Measurements from ENCODE around the gene NME8.

The NME8 gene

GRCh38 chr7:37924491-37925041, 76.2 kb downstream of the NME8 start:
- TF ChIP-seq, protein P1, sequence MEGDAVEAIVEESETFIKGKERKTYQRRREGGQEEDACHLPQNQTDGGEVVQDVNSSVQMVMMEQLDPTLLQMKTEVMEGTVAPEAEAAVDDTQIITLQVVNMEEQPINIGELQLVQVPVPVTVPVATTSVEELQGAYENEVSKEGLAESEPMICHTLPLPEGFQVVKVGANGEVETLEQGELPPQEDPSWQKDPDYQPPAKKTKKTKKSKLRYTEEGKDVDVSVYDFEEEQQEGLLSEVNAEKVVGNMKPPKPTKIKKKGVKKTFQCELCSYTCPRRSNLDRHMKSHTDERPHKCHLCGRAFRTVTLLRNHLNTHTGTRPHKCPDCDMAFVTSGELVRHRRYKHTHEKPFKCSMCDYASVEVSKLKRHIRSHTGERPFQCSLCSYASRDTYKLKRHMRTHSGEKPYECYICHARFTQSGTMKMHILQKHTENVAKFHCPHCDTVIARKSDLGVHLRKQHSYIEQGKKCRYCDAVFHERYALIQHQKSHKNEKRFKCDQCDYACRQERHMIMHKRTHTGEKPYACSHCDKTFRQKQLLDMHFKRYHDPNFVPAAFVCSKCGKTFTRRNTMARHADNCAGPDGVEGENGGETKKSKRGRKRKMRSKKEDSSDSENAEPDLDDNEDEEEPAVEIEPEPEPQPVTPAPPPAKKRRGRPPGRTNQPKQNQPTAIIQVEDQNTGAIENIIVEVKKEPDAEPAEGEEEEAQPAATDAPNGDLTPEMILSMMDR (conservative IDR thresholded peaks at IDR 0.05), result no peak
- TF ChIP-seq ZFX (IDR thresholded peaks at IDR 0.05), result no peak
- no peak overlapping the region for H3K27ac ChIP-seq

GRCh38 chr7:37925620-37926019, 77.2 kb downstream of the NME8 start:
- no peak overlapping the region for H3K27ac ChIP-seq
- TF ChIP-seq, protein P1 (conservative IDR thresholded peaks at IDR 0.05), result no peak
- no peak for TF ChIP-seq ZFX (IDR thresholded peaks at IDR 0.05)

DNA sequence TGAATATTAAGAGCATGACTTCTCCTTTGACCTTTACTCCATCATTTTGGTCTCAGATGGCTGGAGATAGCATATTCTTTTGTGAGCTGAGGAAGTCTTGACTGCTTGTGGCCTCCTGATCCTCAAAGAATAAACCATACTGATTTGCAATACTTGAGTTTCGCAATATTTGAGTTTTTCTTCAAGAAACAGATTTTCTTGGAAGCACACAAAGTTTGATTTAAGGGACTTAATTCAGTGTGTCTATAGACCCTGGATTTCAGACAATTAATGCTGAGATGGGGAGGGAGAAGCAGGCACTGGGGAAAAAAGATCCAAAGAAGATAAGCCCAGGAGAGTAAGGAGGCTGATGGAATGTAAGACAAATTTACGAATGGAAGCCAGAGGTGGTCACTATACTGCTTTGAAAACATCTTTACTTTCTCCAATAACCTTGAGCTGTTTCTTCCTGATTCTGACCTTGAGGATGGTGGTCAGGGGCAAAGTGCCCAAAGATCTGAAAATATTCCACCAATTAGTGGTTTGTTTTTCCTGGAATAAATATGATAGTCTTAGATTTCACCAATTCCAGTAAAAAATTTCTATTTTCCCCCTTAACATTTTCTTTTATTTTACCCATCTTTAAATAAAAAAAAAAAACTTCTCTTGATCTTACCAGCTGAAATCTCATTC, 79.5 kb downstream of the NME8 start:
- H3K27ac ChIP-seq, result no peak overlapping the region
- TF ChIP-seq, protein P1 (conservative IDR thresholded peaks at IDR 0.05), result no peak
- TF ChIP-seq ZFX (IDR thresholded peaks at IDR 0.05), result no peak

DNA sequence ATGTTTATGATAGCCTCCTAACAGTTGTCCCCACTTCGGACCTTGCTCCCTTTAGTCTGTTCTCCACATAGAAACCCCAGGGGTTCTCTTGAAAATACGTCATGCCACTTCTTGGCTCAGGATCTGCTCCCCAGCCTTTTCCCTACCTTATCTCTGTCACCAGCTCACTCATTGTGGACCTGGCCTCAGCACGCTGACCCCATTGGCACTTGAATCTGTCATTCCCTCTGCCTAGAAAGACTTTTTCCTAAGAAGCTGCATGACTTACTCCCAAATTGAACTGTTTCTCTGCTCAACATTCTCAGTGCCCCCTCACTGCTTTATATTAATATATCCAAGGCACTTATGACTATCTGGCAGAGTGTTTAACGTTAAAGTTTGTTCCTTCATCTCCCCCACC, 80.5 kb downstream of the NME8 start:
- TF ChIP-seq, protein P1 (conservative IDR thresholded peaks at IDR 0.05), result no peak
- TF ChIP-seq ZFX (IDR thresholded peaks at IDR 0.05), result no peak
- H3K27ac ChIP-seq, result no peak overlapping the region

GRCh38 chr7:37930226-37930948, 82.0 kb downstream of the NME8 start:
- H3K27ac ChIP-seq, result no peak overlapping the region
- no peak for TF ChIP-seq ZFX (IDR thresholded peaks at IDR 0.05)
- TF ChIP-seq, protein P1 (conservative IDR thresholded peaks at IDR 0.05), result no peak

DNA sequence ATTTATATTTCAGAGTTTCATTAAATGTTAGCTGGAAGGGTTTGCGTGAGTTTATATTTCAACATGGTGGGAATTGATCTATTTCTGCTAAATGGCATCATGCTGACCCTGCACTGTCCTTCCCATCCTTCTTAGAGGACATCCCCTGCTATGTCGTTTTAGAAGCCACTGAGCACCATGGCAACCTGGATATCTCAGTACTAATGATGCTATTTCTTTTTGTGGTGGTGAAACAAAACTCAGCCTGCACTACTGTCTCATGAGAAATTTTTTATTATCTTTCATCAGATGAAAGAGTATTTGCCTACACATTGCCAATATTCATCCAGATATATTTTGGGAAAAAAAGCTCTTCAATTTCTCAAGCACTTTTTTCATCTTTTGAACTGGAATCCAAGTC, 84.1 kb downstream of the NME8 start:
- H3K27ac ChIP-seq, result no peak overlapping the region
- no peak for TF ChIP-seq ZFX (IDR thresholded peaks at IDR 0.05)
- TF ChIP-seq, protein P1 (conservative IDR thresholded peaks at IDR 0.05), result no peak

- TF ChIP-seq, protein P1 (conservative IDR thresholded peaks at IDR 0.05), result no peak
- no peak for TF ChIP-seq ZFX (IDR thresholded peaks at IDR 0.05)
- H3K27ac ChIP-seq, result no peak overlapping the region
Observed at GRCh38 chr7:37933018-37933566, 84.7 kb downstream of the NME8 start.
